Activated CD8-positive, alpha-beta memory T cell treated with anti-CD3 and anti-CD28 coated beads, Interleukin-2, amount 50 U/mL, for 24 hours (primary cell): ENCODE data around the gene RAD51B.
"Not testable (repeated sequence)": the region's sequence is repeated elsewhere in the genome, so short reads cannot be mapped to it uniquely, and the experiment has no call there.

Source experiments
- DNase-seq: peaks from one replicate; pipeline ENCODE4 v3.0.0-alpha.2; 2020; ENCODE audit errors: extremely low read depth

Gene RAD51B

DNA sequence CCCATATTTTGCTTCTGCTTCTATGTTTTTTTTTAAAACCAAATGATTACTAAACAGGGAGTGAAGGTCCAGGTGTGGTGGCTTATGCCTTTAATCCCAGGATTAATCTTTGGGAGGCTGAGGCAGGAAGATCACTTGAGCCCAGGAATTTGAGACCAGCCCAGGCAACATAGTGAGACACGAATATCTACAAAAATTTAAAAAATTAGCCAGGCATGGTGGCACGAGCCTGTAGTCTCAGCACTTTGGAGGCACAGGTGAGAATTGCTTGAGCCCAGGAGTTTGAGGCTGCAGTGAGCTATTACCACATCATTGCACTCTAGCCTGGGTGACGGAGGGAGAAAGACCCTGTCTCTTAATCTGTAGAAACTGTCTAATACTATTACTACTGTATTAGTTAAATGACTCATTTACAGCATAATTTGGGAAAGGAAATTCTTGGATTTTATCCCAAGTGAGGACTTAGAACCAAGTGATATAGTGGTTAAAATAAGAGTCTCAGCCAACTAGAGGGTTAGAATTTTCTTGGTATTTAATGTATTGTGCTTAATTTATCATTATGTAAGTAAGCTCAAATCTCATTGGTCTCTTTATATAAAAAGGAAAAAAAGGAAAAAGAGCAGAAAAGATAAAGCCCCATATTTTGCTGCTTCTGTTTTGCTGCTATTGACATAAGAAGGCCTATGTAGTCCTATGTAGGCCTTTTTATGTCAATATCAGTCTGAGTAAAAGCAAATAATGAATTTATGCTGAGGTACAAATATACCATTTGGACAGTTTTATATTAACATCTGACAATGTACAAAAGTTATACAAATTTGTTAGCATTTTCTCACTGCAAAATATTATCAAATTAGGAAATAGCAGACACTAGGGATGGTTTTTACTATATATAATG lies 163.4 kb downstream of the RAD51B start:
- DNase-seq, result no peak

DNA sequence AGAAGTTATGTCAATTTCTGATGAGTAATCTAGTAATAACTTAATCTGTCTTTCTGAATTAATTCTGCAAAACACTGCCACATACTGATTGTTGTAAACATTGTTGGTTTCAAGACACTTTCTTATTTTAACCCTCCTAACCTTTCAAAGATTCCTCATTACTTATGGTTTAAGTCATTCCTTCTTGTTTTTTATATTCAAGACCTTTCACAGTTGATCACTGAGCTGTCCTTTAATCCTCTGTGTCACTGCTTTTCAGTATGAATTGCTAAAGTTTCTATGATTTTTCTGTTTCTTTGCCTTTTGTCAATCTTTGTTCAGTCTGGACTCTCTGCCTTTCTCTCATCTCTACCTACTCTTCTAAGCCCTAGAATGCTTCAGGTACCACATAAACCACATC lies 164.7 kb downstream of the RAD51B start:
- no peak for DNase-seq

DNA sequence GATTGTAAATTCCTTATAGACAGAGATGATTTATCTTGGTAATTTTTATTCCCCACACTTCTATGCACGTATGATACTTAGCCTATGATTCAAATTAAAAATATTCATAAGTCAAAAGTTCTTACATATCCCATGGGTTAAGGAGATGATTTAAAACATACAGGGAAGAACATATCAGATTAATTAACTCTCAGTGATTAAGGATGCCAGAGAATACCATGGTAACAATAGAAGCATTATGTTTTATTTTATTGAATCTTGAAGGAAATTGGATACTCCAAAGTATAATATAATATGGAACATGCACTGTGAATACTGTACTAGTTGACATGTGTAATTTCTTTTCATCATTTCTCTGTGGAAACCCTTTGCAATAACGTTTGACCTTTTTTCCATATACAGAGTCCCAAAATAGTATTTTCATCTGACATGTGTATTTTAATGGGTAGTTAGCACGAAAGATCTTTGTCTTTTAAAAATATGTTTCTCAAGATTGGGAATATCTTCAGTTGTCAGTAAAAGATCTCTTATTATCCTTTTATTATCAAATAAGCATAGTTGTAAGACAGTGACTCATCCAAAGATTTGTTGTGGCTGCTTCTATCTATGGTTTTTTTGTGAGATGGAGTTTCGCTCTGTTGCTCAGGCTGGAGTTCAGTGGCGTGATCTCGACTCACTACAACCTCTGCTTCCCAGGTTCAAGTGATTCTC lies 166.7 kb downstream of the RAD51B start:
- no peak for DNase-seq

DNA sequence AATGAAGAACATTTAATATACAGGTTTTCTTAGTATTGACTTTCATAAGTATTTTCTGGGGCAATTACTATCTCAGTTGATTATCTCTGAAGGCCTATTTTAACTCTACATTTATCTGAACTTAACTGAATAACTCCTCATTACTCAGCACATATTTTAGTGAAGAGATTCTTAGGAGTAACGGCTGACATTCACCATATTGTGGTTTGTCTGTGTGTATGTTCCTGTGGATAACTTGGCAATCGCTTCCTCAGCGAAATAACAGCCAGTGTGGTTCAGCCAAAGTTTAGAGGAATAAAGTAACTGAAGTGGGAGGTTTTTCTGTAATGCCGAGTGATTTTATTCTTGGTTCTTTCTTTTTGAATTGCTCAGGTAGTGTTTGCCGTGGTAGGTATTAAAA lies 168.0 kb downstream of the RAD51B start:
- DNase-seq, result no peak

DNA sequence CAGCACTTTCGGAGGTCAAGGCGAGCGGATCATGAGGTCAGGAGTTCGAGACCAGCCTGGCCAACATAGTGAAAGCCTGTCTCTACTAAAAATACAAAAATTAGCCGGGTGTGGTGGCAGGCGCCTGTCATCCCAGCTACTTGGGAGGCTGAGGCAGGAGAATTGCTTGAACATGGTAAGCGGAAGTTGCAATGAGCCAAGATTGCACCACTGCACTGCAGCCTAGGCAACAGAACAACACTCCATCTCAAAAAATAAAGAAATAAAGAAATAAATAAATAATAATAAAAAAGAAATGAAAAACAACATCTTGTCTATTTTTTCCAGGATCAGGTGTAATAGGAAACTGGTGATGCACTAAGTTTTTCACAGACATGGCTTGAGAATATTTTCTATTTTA lies 168.6 kb downstream of the RAD51B start:
- not testable (repeated sequence) for DNase-seq

DNA sequence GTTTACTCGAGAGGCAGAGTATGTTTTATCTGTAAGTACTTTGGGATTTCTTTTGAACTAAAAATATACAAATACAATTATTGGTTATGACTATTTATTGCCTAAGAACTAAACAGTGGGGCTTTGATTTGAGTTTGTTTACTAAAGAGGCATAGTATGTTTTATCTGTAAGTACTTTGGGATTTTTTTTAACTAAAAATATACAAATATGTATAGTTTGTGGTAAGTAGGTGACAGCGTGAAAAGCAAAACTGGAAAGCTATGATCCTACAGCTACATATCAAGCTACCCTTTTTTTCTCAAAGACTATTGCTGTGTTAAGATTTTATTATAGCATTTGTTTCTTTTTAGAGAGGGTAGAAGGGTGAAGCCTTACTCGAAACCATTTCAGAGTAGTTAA lies 171.0 kb downstream of the RAD51B start:
- DNase-seq, result no peak

DNA sequence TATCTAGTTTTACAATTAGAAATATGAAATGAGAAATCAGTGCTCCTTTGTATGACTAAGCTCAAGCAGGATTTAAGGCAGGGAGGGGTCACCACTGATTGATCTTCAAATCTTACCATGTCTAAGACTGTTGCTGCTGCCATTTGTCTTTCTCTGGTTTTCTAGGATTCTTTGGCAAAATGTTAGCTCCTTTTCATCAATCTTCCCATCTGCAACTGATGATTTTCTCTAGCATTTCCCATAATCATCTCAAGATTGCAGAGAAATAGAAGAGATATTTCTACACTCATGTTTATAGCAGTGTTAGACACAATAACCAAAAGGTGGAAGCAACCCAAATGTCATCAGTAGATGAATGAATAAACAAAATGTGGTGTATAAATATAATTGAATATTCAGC lies 175.0 kb downstream of the RAD51B start:
- DNase-seq, result no peak

DNA sequence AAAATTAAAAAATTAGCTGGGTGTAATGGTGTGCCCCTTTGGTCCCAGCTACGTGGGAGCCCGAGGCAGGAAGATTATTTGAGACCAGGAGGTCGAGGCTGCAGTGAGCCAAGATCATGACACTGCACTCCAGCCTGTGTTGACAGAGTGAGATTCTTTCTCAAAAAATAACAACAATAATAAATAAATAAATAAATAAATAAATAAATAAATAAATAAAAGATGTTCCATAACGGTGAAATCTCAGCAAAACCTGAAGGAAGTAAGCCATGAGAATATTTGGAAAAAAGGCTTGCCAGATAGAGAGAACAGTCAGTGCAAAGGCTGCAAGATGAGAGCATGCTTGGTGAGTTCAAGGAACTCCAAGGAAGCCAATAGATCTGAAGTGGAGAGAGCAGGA lies 176.7 kb downstream of the RAD51B start:
- DNase-seq, result no peak

DNA sequence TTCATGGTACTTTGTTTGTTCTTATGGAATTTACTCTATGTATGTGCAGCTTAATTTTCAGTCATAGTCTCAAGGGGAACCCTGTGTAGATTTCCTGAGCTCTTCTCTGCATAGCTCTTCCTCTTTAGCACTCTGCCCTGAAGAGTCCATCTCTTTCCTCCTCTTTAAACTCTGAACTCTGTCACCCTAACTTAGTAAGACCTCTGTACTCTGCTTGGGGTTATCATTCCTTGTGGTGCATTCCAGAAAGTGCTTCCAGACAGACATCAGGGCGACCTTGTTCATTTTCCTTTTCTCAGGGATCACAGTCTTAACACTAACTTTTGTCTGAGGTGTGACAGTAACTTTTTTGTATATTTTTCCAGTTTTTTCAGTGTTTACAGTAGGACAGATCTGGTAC lies 179.3 kb downstream of the RAD51B start:
- DNase-seq, result no peak

DNA sequence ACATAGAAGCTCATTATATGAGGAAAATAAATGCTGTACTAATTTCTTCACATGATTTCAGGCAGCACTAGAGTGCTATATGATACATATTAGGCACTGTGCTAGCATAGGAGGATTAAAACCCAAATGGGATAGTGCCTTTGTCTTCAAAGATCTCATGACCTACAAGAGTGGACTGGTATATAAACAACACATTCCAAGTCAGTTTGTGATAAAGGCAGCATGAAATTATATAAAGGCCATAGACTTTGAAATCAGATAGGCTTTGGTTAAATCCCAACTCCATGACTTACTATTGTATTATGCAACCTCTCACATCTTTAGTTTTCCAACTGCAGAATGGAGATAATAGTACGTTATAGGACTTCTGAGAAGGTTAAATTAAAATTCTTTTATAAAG lies 179.7 kb downstream of the RAD51B start:
- no peak for DNase-seq

DNA sequence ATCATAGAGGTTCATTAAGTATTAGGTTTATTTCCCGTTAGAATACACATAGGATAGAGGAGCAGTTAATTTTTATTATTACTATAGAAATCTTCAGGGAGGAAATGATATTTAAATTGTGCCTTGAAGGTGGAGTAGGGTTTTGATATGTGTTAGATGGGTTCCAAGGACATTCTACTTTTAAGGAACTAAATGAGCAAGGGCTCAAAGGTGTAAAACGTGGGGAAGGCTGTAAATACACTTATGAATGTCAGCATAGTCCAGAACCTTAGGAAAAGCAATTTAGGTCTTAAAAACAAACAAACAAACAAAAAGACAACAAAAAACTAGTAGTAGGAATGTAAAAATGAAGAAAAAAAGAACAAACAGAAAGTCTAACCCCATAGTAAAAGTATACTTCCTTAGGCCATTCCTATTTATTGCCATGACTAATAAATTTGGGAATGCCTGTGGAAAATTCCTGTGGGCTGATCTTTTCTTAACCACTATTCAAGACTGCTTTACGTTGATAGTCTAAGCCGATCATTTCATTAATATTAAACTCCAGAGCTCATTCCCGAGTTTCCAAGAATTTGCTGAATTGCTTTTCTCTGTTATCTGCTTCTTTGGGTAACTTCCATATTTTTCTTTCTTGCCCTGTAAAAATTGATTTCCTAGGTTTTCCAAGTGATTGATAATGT lies 180.3 kb downstream of the RAD51B start:
- DNase-seq, result no peak

DNA sequence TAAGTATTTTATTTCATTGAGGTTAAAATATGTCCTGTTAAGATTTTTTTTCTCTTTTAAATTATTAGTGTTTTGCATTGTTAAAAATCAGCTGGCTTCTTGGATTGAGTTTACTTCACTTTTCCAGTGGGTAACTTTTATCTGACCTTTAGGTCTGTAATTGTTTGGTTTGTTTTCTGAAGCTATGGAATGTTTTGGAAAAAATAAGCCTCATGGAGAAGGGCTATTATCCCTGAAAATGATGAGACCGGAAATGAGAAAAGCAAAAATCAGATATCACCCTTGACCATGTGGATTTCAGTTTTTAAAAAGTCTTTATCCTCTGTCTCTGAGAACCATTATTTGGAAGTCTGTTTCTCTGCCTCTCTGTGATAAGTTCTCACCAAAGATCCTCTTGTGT lies 180.9 kb downstream of the RAD51B start:
- no peak for DNase-seq

DNA sequence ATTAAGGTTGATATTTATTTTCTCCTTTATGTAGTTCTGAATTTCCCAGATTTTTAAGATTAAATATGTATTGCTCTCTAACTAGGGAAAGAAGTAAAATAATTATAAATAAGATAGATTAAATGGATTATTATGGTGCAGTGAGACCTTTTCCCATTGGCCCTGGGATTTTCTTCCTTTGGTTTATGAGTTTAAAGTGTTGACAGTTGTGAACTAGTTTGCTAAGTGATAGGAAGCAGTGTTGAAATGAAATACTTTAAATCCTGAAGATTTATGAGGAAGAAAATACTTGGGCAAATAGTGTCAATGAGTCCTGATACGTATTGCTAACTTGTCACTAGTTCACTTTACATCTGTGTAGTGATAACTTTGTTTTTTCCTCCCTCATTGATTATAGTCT lies 188.9 kb downstream of the RAD51B start:
- no peak for DNase-seq

DNA sequence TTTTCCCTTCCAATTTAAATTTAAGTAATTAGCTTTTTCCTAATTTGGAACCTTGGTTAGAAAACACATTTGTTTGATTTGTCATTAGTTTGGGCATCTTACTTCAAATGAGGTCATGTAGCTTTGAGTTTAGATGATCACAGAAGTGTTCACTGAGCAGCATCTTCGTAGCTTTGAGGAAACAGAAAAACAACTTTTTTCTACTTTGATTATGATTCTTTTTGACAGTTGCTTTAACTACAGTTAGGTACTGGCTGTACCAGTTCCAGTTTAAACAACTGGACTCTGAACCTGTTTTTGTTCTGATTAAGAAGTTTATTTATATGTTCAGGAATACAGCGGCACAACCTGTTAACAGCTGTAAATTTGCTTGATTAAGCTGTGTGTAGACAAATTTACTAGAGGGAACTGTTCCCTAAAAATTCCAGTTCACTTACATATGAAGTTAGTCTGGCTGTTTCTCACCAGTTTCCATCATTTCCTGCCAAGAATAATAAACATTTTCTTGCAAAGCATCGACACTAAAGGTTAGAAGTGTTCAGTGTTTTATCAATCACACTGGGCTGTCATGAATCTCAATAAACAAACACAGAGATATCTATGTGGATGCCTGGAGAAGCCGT lies 191.9 kb downstream of the RAD51B start:
- DNase-seq, result no peak

DNA sequence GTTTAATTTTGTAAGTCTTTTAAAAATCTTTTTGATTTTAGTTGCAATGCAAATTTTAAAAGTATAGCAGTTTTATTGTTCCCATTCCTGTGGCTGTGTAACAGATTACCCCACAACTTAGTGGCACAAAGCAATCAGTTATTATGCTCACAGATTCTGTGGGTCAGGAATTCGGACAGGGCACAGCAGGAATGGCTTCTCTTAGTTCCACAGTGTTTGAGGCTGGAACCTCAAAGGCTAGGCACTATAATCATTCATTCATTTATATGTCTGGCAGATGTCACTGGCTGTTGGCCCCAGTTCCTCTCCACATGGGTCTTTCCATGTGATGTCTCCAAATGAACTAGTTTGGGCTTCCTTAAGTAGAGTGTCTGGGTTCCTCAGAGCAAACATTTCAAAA lies 193.3 kb downstream of the RAD51B start:
- DNase-seq, result no peak

DNA sequence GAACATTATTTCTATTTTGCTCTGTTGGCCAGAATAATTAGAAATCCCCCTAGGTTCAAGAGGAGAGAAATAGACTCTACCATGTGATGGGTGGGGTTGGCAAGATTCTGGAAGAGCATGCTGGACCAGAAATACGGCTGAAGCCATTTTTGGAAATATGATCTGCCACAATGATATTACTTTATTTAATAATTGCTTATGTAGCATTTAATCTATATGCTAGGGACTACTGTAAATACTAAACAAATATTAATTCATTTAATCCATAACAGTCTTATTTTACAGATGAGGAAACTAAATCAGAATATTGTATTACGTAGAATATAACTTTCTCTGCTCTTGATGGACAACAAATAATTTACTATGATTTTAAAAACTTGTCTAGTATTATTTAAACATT lies 193.7 kb downstream of the RAD51B start:
- DNase-seq, result no peak

DNA sequence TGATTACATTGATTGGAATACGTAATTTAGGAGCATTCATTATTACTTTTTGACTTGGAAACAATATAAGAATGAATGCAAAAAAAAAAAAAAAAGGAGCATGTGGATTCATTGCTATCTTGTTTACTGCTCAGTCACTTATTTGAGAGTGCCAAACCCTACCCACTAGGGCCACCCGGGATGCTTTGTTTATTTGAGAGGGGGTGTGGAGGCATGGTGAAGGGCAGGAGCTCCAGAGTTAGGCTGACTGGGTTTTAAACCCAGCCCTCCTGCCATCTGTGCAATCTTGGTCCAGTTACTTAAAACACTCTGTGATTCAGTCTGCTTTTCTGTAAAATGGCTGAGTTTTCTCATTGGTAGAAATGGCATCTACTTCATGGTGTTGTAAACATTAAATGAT lies 195.2 kb downstream of the RAD51B start:
- DNase-seq, result no peak

DNA sequence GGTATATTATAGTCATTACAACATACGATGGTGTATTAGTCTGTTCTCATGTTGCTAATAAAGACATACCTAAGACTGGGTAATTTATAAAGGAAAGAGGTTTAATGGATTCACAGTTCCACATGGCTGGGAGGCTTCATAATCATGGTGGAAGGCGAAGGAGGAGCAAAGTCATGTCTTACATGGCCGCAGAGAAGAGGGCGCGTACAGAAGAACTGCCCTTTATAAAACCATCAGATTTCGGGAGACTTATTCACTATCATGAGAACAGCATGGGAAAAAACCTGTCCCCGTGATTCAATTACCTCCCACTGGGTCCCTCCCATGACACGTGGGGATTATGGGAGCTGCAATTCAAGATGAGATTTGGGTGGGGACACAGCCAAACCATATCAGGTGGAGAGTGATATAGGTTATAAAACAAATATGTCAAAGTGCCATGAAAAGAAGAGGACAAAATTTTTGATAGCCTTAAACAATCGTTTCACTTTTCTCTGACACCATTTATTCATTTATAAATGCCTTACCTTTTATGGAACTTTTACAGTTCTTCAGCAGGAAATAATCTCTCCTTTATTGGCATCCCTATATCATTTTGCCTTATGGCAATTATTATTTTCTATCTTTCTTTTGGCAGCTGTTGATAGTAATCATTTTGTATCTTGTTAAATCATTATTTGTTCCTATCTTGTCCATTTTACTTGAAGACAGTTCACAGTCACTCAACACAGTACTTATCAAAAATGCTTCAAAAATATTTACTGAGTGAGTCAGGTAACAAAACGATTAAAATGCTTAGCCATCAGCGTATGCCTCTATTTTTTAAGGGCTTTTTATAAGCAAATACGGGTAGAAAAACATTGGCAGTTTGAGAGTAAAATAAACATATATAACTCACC lies 196.0 kb downstream of the RAD51B start:
- DNase-seq, result no peak

DNA sequence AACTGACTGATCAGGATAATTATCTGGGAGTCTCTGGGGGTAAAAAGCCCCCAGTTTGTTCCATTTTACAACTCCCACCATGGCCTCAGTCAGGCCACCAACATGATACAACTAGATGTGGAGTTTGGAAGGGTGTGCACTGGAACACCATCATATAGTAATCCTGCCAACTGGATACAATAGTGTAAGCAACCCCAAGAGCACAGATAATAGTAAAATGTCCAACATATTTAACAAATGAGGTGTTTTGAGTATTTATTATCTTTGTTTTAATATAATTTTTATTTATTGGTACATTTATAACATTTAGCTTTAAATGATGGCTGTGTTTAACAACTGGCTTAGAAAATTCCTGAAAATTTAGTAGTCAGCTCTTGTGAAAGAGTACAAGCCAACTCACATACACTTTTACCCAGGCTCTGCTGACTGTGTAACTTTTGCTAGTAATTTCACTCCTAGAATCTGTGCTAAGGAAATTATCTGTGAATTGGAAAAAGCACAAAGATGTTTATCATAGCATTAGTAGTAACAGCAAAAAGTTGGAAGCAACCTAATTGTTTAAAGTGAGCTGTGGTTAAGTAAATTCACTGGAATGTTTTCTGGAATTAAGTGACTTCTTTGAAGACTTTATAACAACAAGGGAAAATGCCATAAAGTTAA lies 196.8 kb downstream of the RAD51B start:
- no peak for DNase-seq

DNA sequence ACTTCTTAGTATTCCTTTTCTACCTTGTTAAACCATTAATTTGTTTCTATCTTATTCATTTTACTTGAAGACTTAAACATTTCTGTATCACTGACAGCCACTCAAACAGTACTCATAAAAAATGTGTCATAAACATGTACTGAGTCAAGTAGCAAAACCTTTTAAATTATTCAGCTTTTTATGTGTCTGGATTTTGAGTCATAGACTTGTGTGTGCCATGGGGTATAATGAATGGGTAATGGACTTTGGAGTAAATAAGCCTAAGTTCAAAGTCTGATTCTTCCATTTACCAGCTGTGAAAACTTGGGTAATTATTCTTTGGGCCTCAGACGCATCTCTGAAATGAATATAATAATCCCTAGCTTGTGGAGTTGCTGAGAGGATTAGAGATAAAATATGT lies 199.0 kb downstream of the RAD51B start:
- DNase-seq, result no peak

DNA sequence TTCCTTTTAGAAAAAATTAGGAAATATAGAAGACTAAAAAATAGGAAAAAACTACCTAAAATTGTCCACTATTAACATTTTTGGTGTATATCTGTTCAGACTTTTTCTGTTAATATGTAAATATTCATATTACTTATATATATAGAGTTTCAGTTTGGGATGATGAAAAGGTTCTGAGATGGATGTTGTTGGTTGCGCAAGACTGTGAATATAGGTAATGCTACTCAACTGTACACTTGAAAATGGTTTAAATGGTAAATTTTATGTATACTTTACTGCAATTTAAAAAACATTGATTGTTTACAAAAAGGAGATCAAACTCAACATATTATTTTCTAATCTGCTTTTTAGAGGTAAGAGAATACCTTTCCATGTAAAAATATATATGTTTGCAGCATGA lies 200.9 kb downstream of the RAD51B start:
- DNase-seq, result no peak
